Stimulated activated CD4-positive, alpha-beta T cell treated with anti-CD3 and anti-CD28 coated beads, Interleukin-2, amount 100 ng/mL, for 24 hours (primary cell): ENCODE results near the gene NTMT2.
"Not testable (repeated sequence)": the region's sequence is repeated elsewhere in the genome, so short reads cannot be mapped to it uniquely, and the experiment has no call there.

Experiments used
- DNase-seq, 2 donors: peaks; one replicate each; pipeline ENCODE4 v3.0.0-alpha.2; 2020

The NTMT2 gene

GRCh38 chr1:170162459-170163246, 16.9 kb downstream of the NTMT2 start:
- DNase-seq = no peak

- no peak for DNase-seq
Observed at GRCh38 chr1:170164103-170164763, 18.5 kb downstream of the NTMT2 start.

GRCh38 chr1:170166518-170167180, 20.9 kb downstream of the NTMT2 start:
- DNase-seq = no peak

- DNase-seq = no peak
Observed at GRCh38 chr1:170168265-170168664, 22.5 kb downstream of the NTMT2 start.

GRCh38 chr1:170170513-170170912, 24.8 kb downstream of the NTMT2 start:
- not testable (repeated sequence) for DNase-seq

GRCh38 chr1:170174395-170174794, 28.6 kb downstream of the NTMT2 start:
- no peak for DNase-seq

- DNase-seq = no peak
Observed at GRCh38 chr1:170175041-170175440, 29.3 kb downstream of the NTMT2 start.

GRCh38 chr1:170175484-170175883, 29.7 kb downstream of the NTMT2 start:
- no peak for DNase-seq

- DNase-seq = no peak
Observed at GRCh38 chr1:170176772-170177171, 31.0 kb downstream of the NTMT2 start.

- DNase-seq = no peak
Observed at GRCh38 chr1:170182442-170182841, 36.7 kb downstream of the NTMT2 start.

- no peak for DNase-seq
Observed at GRCh38 chr1:170192546-170192945, 46.8 kb downstream of the NTMT2 start.

GRCh38 chr1:170194451-170194850, 48.7 kb downstream of the NTMT2 start:
- no peak for DNase-seq

GRCh38 chr1:170196490-170197236, 50.9 kb downstream of the NTMT2 start:
- no peak for DNase-seq

- no peak for DNase-seq
Observed at GRCh38 chr1:170198090-170198489, 52.3 kb downstream of the NTMT2 start.

- DNase-seq = no peak
Observed at GRCh38 chr1:170198584-170198983, 52.8 kb downstream of the NTMT2 start.

GRCh38 chr1:170200161-170200560, 54.4 kb downstream of the NTMT2 start:
- DNase-seq = no peak

GRCh38 chr1:170200621-170201397, 55.0 kb downstream of the NTMT2 start:
- no peak for DNase-seq

GRCh38 chr1:170203693-170204092, 57.9 kb downstream of the NTMT2 start:
- no peak for DNase-seq

- DNase-seq = no peak
Observed at GRCh38 chr1:170204121-170204520, 58.4 kb downstream of the NTMT2 start.

- no peak for DNase-seq
Observed at GRCh38 chr1:170205301-170205700, 59.5 kb downstream of the NTMT2 start.

GRCh38 chr1:170209125-170209524, 63.4 kb downstream of the NTMT2 start:
- no peak for DNase-seq

- DNase-seq = no peak
Observed at GRCh38 chr1:170210142-170210541, 64.4 kb downstream of the NTMT2 start.
